Astrocyte of the cerebellum (primary cell): ENCODE data around the gene FUCA1.

Source experiments
- DNase-seq: peaks from one replicate; pipeline ENCODE4 v3.0.0-alpha.2; 2011; ENCODE audit warnings: low read depth
- H3K4me3 ChIP-seq: 2 replicates; pipeline ENCODE4 v1.5.1; 2011; ENCODE audit warnings: mild to moderate bottlenecking, low read depth, low read length, moderate library complexity
- CTCF ChIP-seq: IDR thresholded peaks from 2 replicates; pipeline ENCODE4 v1.5.1; 2012; ENCODE audit warnings: low read length, low read depth, moderate library complexity, mild to moderate bottlenecking; ENCODE audit errors: missing control alignments
- in situ Hi-C: cut with HindIII; loops from 2 replicates; pipeline ENCODE4 v1.10.0; 2017; ENCODE audit warnings: low sequenced_read_pairs

FUCA1 gene

GRCh38 chr1:23895993-23896392 lies 27.9 kb upstream of the FUCA1 start:
- no peak for DNase-seq
- in situ Hi-C loops: no loop called here
- TF ChIP-seq CTCF: no peak
- H3K4me3 ChIP-seq: no peak overlapping the region

- TF ChIP-seq CTCF: no peak
- in situ Hi-C loops: no loop called here
- DNase-seq: no peak
These were observed 27.0 kb upstream of the FUCA1 start for GRCh38 chr1:23895082-23895481.

GRCh38 chr1:23889074-23889473 lies 21.0 kb upstream of the FUCA1 start:
- no peak for DNase-seq
- TF ChIP-seq CTCF: no peak
- no peak overlapping the region for H3K4me3 ChIP-seq
- in situ Hi-C loops: no loop called here

More at GRCh38 chr1:23895082-23895481, 27.0 kb upstream of the FUCA1 start:
- no peak overlapping the region for H3K4me3 ChIP-seq

GRCh38 chr1:23885222-23885621 lies 17.1 kb upstream of the FUCA1 start:
- DNase-seq: no peak
- in situ Hi-C loops: no loop called here
- TF ChIP-seq CTCF: no peak
- no peak overlapping the region for H3K4me3 ChIP-seq

GRCh38 chr1:23882746-23883145 lies 14.7 kb upstream of the FUCA1 start:
- DNase-seq: no peak
- TF ChIP-seq CTCF: no peak
- H3K4me3 ChIP-seq: no peak overlapping the region
- in situ Hi-C loops: no loop called here

GRCh38 chr1:23879809-23880208 lies 11.7 kb upstream of the FUCA1 start:
- in situ Hi-C loops: no loop called here
- no peak for TF ChIP-seq CTCF
- no peak for DNase-seq
- no peak overlapping the region for H3K4me3 ChIP-seq

- TF ChIP-seq CTCF: no peak
- no peak overlapping the region for H3K4me3 ChIP-seq
- DNase-seq: no peak
- in situ Hi-C loops: no loop called here
These were observed 10.6 kb upstream of the FUCA1 start for GRCh38 chr1:23878668-23879067.
